ENCODE data around the gene CEP170.
"Not testable (repeated sequence)": the region's sequence is repeated elsewhere in the genome, so short reads cannot be mapped to it uniquely, and the experiment has no call there.

CEP170 gene

GRCh38 chr1:243234978-243235647 lies 20.0 kb downstream of the CEP170 start:
- DNase-seq (ENCODE audit: low read depth in 2 of 2): no peak

- no peak for DNase-seq (ENCODE audit: low read depth in 2 of 2)
These were observed 21.2 kb downstream of the CEP170 start for GRCh38 chr1:243233908-243234307.

- DNase-seq (ENCODE audit: low read depth in 2 of 2): no peak
These were observed 24.2 kb downstream of the CEP170 start for GRCh38 chr1:243230914-243231313.

GRCh38 chr1:243229526-243229925 lies 25.6 kb downstream of the CEP170 start:
- DNase-seq (ENCODE audit: low read depth in 2 of 2): no peak

- DNase-seq (ENCODE audit: low read depth in 2 of 2): no peak
These were observed 27.5 kb downstream of the CEP170 start for GRCh38 chr1:243227622-243228021.

- DNase-seq (ENCODE audit: low read depth in 2 of 2): no peak
These were observed 37.0 kb downstream of the CEP170 start for GRCh38 chr1:243218059-243218458.

- DNase-seq (ENCODE audit: low read depth in 2 of 2): no peak
These were observed 37.7 kb downstream of the CEP170 start for GRCh38 chr1:243217349-243217748.

GRCh38 chr1:243216741-243217140 lies 38.3 kb downstream of the CEP170 start:
- no peak for DNase-seq (ENCODE audit: low read depth in 2 of 2)

GRCh38 chr1:243215276-243215875 lies 39.7 kb downstream of the CEP170 start:
- DNase-seq (ENCODE audit: low read depth in 2 of 2): not testable (repeated sequence)

GRCh38 chr1:243213045-243213787 lies 41.9 kb downstream of the CEP170 start:
- no peak for DNase-seq (ENCODE audit: low read depth in 2 of 2)

- DNase-seq (ENCODE audit: low read depth in 2 of 2): not testable (repeated sequence)
These were observed 43.1 kb downstream of the CEP170 start for GRCh38 chr1:243211984-243212383.

- not testable (repeated sequence) for DNase-seq (ENCODE audit: low read depth in 2 of 2)
These were observed 50.0 kb downstream of the CEP170 start for GRCh38 chr1:243205026-243205501.

- DNase-seq (ENCODE audit: low read depth in 2 of 2): not testable (repeated sequence)
These were observed 50.7 kb downstream of the CEP170 start for GRCh38 chr1:243204336-243204735.

- DNase-seq (ENCODE audit: low read depth in 2 of 2): not testable (repeated sequence)
These were observed 51.9 kb downstream of the CEP170 start for GRCh38 chr1:243203196-243203595.

GRCh38 chr1:243201316-243201715 lies 53.8 kb downstream of the CEP170 start:
- not testable (repeated sequence) for DNase-seq (ENCODE audit: low read depth in 2 of 2)

GRCh38 chr1:243197524-243197923 lies 57.6 kb downstream of the CEP170 start:
- not testable (repeated sequence) for DNase-seq (ENCODE audit: low read depth in 2 of 2)

GRCh38 chr1:243193330-243193729 lies 61.8 kb downstream of the CEP170 start:
- DNase-seq (ENCODE audit: low read depth in 2 of 2): not testable (repeated sequence)

GRCh38 chr1:243186201-243186995 lies 68.7 kb downstream of the CEP170 start:
- not testable (repeated sequence) for DNase-seq (ENCODE audit: low read depth in 2 of 2)

- DNase-seq (ENCODE audit: low read depth in 2 of 2): not testable (repeated sequence)
These were observed 70.3 kb downstream of the CEP170 start for GRCh38 chr1:243184787-243185186.

GRCh38 chr1:243183661-243184060 lies 71.4 kb downstream of the CEP170 start:
- DNase-seq (ENCODE audit: low read depth in 2 of 2): not testable (repeated sequence)

GRCh38 chr1:243183176-243183575 lies 71.9 kb downstream of the CEP170 start:
- DNase-seq (ENCODE audit: low read depth in 2 of 2): not testable (repeated sequence)

GRCh38 chr1:243179720-243180119 lies 75.4 kb downstream of the CEP170 start:
- no peak for DNase-seq (ENCODE audit: low read depth in 2 of 2)
